Measurements from ENCODE around the gene MRGPRX2.

DNA sequence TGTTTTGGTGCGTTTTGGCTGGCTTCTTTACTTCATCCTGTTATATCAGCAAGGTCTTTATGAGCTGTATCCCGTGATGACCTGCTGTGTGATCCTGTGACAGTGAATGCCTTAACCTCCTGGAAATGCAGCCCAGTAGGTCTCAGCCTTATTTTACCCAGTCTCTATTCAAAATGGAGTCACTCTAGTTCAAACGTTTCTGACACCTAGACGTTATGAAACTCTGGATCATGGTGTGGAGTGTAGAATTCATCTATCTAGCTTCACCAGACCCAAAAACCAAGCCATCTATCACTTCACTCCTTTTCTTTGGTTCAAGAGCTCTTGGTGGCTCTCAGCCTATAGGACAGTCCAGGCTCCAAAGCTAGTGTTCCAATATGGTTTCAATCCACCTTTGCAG, 28.3 kb upstream of the MRGPRX2 start:
- TF ChIP-seq, protein P1, sequence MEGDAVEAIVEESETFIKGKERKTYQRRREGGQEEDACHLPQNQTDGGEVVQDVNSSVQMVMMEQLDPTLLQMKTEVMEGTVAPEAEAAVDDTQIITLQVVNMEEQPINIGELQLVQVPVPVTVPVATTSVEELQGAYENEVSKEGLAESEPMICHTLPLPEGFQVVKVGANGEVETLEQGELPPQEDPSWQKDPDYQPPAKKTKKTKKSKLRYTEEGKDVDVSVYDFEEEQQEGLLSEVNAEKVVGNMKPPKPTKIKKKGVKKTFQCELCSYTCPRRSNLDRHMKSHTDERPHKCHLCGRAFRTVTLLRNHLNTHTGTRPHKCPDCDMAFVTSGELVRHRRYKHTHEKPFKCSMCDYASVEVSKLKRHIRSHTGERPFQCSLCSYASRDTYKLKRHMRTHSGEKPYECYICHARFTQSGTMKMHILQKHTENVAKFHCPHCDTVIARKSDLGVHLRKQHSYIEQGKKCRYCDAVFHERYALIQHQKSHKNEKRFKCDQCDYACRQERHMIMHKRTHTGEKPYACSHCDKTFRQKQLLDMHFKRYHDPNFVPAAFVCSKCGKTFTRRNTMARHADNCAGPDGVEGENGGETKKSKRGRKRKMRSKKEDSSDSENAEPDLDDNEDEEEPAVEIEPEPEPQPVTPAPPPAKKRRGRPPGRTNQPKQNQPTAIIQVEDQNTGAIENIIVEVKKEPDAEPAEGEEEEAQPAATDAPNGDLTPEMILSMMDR (conservative IDR thresholded peaks at IDR 0.05; ENCODE audit: low read depth in 2 of 2) = no peak
- TF ChIP-seq EZH2 (IDR thresholded peaks at IDR 0.05; ENCODE audit: low read depth, unreplicated experiment) (no peak), EZH2phosphoT487 (IDR thresholded peaks at IDR 0.05; ENCODE audit: unreplicated experiment) (no peak), POLR2AphosphoS5 (IDR thresholded peaks at IDR 0.05; ENCODE audit: low read depth) (no peak), JUNB (IDR thresholded peaks at IDR 0.05; ENCODE audit: unreplicated experiment) (no peak), NANOG (IDR thresholded peaks at IDR 0.05; ENCODE audit: borderline replicate concordance) (no peak), STAT1 (IDR thresholded peaks at IDR 0.05; ENCODE audit: unreplicated experiment) (no peak), ZNF331 (CRISPR knock-in tag; IDR thresholded peaks at IDR 0.05; ENCODE audit: low read depth) (no peak), CREB1 (CRISPR knock-in tag; IDR thresholded peaks at IDR 0.05; ENCODE audit: low read depth) (no peak)
- TF ChIP-seq, protein P2, sequence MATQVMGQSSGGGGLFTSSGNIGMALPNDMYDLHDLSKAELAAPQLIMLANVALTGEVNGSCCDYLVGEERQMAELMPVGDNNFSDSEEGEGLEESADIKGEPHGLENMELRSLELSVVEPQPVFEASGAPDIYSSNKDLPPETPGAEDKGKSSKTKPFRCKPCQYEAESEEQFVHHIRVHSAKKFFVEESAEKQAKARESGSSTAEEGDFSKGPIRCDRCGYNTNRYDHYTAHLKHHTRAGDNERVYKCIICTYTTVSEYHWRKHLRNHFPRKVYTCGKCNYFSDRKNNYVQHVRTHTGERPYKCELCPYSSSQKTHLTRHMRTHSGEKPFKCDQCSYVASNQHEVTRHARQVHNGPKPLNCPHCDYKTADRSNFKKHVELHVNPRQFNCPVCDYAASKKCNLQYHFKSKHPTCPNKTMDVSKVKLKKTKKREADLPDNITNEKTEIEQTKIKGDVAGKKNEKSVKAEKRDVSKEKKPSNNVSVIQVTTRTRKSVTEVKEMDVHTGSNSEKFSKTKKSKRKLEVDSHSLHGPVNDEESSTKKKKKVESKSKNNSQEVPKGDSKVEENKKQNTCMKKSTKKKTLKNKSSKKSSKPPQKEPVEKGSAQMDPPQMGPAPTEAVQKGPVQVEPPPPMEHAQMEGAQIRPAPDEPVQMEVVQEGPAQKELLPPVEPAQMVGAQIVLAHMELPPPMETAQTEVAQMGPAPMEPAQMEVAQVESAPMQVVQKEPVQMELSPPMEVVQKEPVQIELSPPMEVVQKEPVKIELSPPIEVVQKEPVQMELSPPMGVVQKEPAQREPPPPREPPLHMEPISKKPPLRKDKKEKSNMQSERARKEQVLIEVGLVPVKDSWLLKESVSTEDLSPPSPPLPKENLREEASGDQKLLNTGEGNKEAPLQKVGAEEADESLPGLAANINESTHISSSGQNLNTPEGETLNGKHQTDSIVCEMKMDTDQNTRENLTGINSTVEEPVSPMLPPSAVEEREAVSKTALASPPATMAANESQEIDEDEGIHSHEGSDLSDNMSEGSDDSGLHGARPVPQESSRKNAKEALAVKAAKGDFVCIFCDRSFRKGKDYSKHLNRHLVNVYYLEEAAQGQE (IDR thresholded peaks at IDR 0.05; ENCODE audit: unreplicated experiment) = no peak
